H1 (cell line): Measurements from ENCODE around the gene TMEM187. TPM values are rescaled to one million over a fixed set of nuclear protein-coding genes. Genes with fewer than 3 reads are reported as not detected.

Experiments used
- BRCA1 ChIP-seq: IDR thresholded peaks from 2 replicates; pipeline ENCODE4 v1.6.1; 2012; ENCODE audit warnings: low read depth, low read length, improper control_type of control experiment
- CTCF ChIP-seq, 3 experiments: IDR thresholded peaks; 1 replicate in 2 of 3; 2 replicates in 1 of 3; pipeline versions ENCODE4 v1.5.1 to v1.6.1; 2011; ENCODE audit warnings: low read length in 3 of 3, mild to moderate bottlenecking in 3 of 3, inconsistent platforms in 2 of 3, low read depth in 1 of 3, moderate library complexity in 1 of 3; ENCODE audit not compliant: insufficient read depth in 1 of 3; ENCODE audit errors: control extremely low read depth in 1 of 3
- HDAC6 ChIP-seq: IDR thresholded peaks from one replicate; pipeline ENCODE4 v1.7.1; 2012; ENCODE audit warnings: low read depth, mild to moderate bottlenecking, inconsistent platforms, low read length, moderate library complexity
- KDM4A ChIP-seq: IDR thresholded peaks from one replicate; pipeline ENCODE4 v1.7.1; 2012; ENCODE audit warnings: low read depth, mild to moderate bottlenecking, moderate library complexity, low read length, inconsistent platforms; ENCODE audit not compliant: severe bottlenecking
- KDM5A ChIP-seq: fragments of 200-600 bp; IDR thresholded peaks from 2 replicates; pipeline ENCODE4 v1.7.1; 2012; ENCODE audit warnings: mild to moderate bottlenecking, low read length, inconsistent platforms, mixed read lengths
- POLR2AphosphoS5 ChIP-seq: IDR thresholded peaks from 2 replicates; pipeline ENCODE4 v1.6.1; 2011; ENCODE audit warnings: low read depth, low read length
- RBBP5 ChIP-seq: IDR thresholded peaks from 2 replicates; pipeline ENCODE4 v1.7.1; 2012; ENCODE audit warnings: low read depth, mild to moderate bottlenecking, inconsistent platforms, low read length, moderate library complexity, borderline replicate concordance
- RXRA ChIP-seq: IDR thresholded peaks from 2 replicates; pipeline ENCODE4 v1.6.1; 2011; ENCODE audit warnings: low read depth, mild to moderate bottlenecking, low read length, moderate library complexity; ENCODE audit not compliant: insufficient read depth
- USF2 ChIP-seq: IDR thresholded peaks from 2 replicates; pipeline ENCODE4 v1.6.1; 2011; ENCODE audit warnings: low read length, improper control_type of control experiment
- polyA plus RNA-seq, 7 experiments: library from polyadenylated mRNA; depleted of rRNA in 3 of 7; stranded (reverse) in 5 of 7; unstranded in 2 of 7; fragments of >200 nt in 5 of 7; fragments of 200-250 nt in 2 of 7; gene quantifications; 1 replicate in 5 of 7; 2 replicates in 1 of 7; 4 replicates in 1 of 7; pipeline versions ENCODE4 v1.2.1 to v1.2.3, GENCODE V29; 2011 to 2013; ENCODE audit warnings: missing spikeins in 2 of 7, mixed read lengths in 2 of 7
- total RNA-seq: library from RNA; stranded (reverse); fragmentation: NEBNext Ultra II Directional; extraction: Animal tissue kit (Norgen Biotek cat#: 25700); gene quantifications from 2 replicates; pipeline ENCODE4 v1.2.1, GENCODE V29; 2021

TMEM187 gene
- total and polyA plus RNA-seq, 2 of the 8 experiments (the other 6 are each of a cell fraction or from before 2014, with no cell fraction given) = 5.0 to 14.5 TPM

- TF ChIP-seq RXRA (no peak), CTCF (IDR thresholded peaks at IDR 0.05; ENCODE audit: control extremely low read depth in 1 of 3, insufficient read depth in 1 of 3, low read depth in 1 of 3, low read length in 3 of 3) (peak in 2 of 3 experiments; percentile 76 to 85; a peak in 3 of 4 replicates), RBBP5 (no peak), BRCA1 (no peak), USF2 (no peak), HDAC6 (no peak), KDM4A (no peak), POLR2AphosphoS5 (peak; percentile 38; the same call in 1 of the 2 replicates), KDM5A (no peak)
Observed at GRCh38 chrX:153953342-153953830, 19.2 kb upstream of the TMEM187 start (continued).
